ENCODE measurements around the gene INSR.
A peak's percentile ranks its signal among the peaks of the same experiment; 100 is the strongest.
"Not testable (repeated sequence)": the region's sequence is repeated elsewhere in the genome, so short reads cannot be mapped to it uniquely, and the experiment has no call there.

INSR gene

GRCh38 chr19:7224209-7224686 lies 70.0 kb downstream of the INSR start:
- no peak for DNase-seq (ENCODE audit: low read depth)

GRCh38 chr19:7223429-7223828 lies 70.8 kb downstream of the INSR start:
- no peak for DNase-seq (ENCODE audit: low read depth)

- DNase-seq (ENCODE audit: low read depth), result no peak
Observed at GRCh38 chr19:7219056-7219455, 75.2 kb downstream of the INSR start.

GRCh38 chr19:7217861-7218260 lies 76.4 kb downstream of the INSR start:
- no peak for DNase-seq (ENCODE audit: low read depth)

- DNase-seq (ENCODE audit: low read depth), result peak; percentile 23
Observed at GRCh38 chr19:7216373-7216902, 77.8 kb downstream of the INSR start.

GRCh38 chr19:7215176-7215575 lies 79.0 kb downstream of the INSR start:
- no peak for DNase-seq (ENCODE audit: low read depth)

- no peak for DNase-seq (ENCODE audit: low read depth)
Observed at GRCh38 chr19:7214324-7215089, 79.7 kb downstream of the INSR start.

GRCh38 chr19:7213628-7214323 lies 80.4 kb downstream of the INSR start:
- DNase-seq (ENCODE audit: low read depth), result no peak

- DNase-seq (ENCODE audit: low read depth), result no peak
Observed at GRCh38 chr19:7211191-7211951, 82.8 kb downstream of the INSR start.

- DNase-seq (ENCODE audit: low read depth), result no peak
Observed at GRCh38 chr19:7210359-7210758, 83.9 kb downstream of the INSR start.

- not testable (repeated sequence) for DNase-seq (ENCODE audit: low read depth)
Observed at GRCh38 chr19:7209597-7210325, 84.5 kb downstream of the INSR start.

GRCh38 chr19:7209036-7209435 lies 85.2 kb downstream of the INSR start:
- not testable (repeated sequence) for DNase-seq (ENCODE audit: low read depth)

GRCh38 chr19:7203332-7203731 lies 90.9 kb downstream of the INSR start:
- DNase-seq (ENCODE audit: low read depth), result no peak

- no peak for DNase-seq (ENCODE audit: low read depth)
Observed at GRCh38 chr19:7202888-7203287, 91.3 kb downstream of the INSR start.

- no peak for DNase-seq (ENCODE audit: low read depth)
Observed at GRCh38 chr19:7200736-7201135, 93.5 kb downstream of the INSR start.

- no peak for DNase-seq (ENCODE audit: low read depth)
Observed at GRCh38 chr19:7199613-7200533, 94.3 kb downstream of the INSR start.

GRCh38 chr19:7197760-7198696 lies 96.2 kb downstream of the INSR start:
- DNase-seq (ENCODE audit: low read depth), result peak; percentile 83

- DNase-seq (ENCODE audit: low read depth), result peak; percentile 79
Observed at GRCh38 chr19:7197119-7197759, 97.0 kb downstream of the INSR start.

- DNase-seq (ENCODE audit: low read depth), result no peak
Observed at GRCh38 chr19:7196763-7197118, 97.5 kb downstream of the INSR start.

All from activated T-helper 9 cell treated with anti-CD3 and anti-CD28 coated beads, Interleukin-2, amount 50 U/mL, for 16 hours (primary cell).